ENCODE results near the gene CFAP119.

GRCh38 chr16:30753596-30753995 lies 8.3 kb downstream of the CFAP119 start:
- TF ChIP-seq CTCF (IDR thresholded peaks at IDR 0.05; ENCODE audit: insufficient read depth, low read length, poor library complexity, severe bottlenecking) (no peak), EZH2phosphoT487 (conservative IDR thresholded peaks at IDR 0.05; ENCODE audit: low read length) (no peak)

Data from SU-DHL-6 (cell line).